A549 treated with CpdA at 1 μM for 4 hours (cell line): Measurements from ENCODE around the gene CCDC181. TPM values are rescaled to one million over a fixed set of nuclear protein-coding genes. Genes with fewer than 3 reads are reported as not detected.

Experiments used
- total RNA-seq: library from RNA; stranded (reverse); fragments of 200-300 nt; extraction: Qiagen RNA extraction; gene quantifications from 5 replicates; pipeline ENCODE4 v1.2.3, GENCODE V29; 2022; ENCODE audit warnings: low read depth

CCDC181 gene
- 0.09 to 0.24 TPM (median 0.17 TPM) in 4 of 5 replicates, not detected in the other for total RNA-seq

GRCh38 chr1:169427081-169427641 is at the start of gene CCDC181:
CCDC181 (minus strand) TSS chr1:169427474; CDS start chr1:169424927, 2,547 bp downstream.

GRCh38 chr1:169367686-169368405 is 59.4 kb downstream of the CCDC181 start, which contains the start of the genes BLZF1 and NME7:
BLZF1 (plus strand) TSS chr1:169368195; CDS start chr1:169369523, 1,328 bp downstream.
NME7 (minus strand) TSS chr1:169367797; CDS start chr1:169367710, 87 bp downstream.

Other genes starting within 250 kb of the CCDC181 start
- 21.8 to 39.8 TPM (median 24.2 TPM) in 5 replicates for gene NME7, start 59.7 kb downstream of the CCDC181 start, total RNA-seq
- 14.3 to 24.6 TPM (median 15.6 TPM) in 5 replicates for gene BLZF1, start 59.3 kb downstream of the CCDC181 start, total RNA-seq
- 5.4 to 6.3 TPM (median 6.2 TPM) in 5 replicates for gene SLC19A2, start 58.5 kb upstream of the CCDC181 start, total RNA-seq
- gene F5, start 159.0 kb upstream of the CCDC181 start, total RNA-seq: 0.05 to 0.24 TPM (median 0.08 TPM) in 5 replicates
- not detected in 5 replicates for gene SELP, start 202.7 kb upstream of the CCDC181 start, total RNA-seq